Activated B cell treated with CpG ODN at 0.5 μM for 24 hours (primary cell): ENCODE data around the gene IKBIP. TPM values are rescaled to one million over a fixed set of nuclear protein-coding genes. Genes with fewer than 3 reads are reported as not detected.
"Not testable (repeated sequence)": the region's sequence is repeated elsewhere in the genome, so short reads cannot be mapped to it uniquely, and the experiment has no call there.

Experiments used
- ATAC-seq: fragments of 200-7000 bp; cut with Tn5 transposase; one replicate; pipeline ENCODE4 v1.10.0; 2021; ENCODE audit warnings: low read depth, mild to moderate bottlenecking, moderate library complexity
- CTCF ChIA-PET: fragments of 350-600 bp; sonication (Branson Sonifier 250); formaldehyde crosslinking; loops from one replicate; lab custom pipeline; 2021; ENCODE audit warnings: antibody characterized with exemption; lab: Charles Lee
- POLR2A ChIA-PET: fragments of 350-600 bp; sonication (Branson Sonifier 250); formaldehyde crosslinking; loops from one replicate; lab custom pipeline; 2021; ENCODE audit warnings: antibody characterized with exemption; lab: Charles Lee
- DNase-seq: peaks from one replicate; pipeline ENCODE4 v3.0.0; 2022
- H3K27ac Mint-ChIP-seq: one replicate; pipeline ENCODE4 v1.8.0; 2020; ENCODE audit warnings: mixed read lengths
- H3K27me3 Mint-ChIP-seq: one replicate; pipeline ENCODE4 v1.8.0; 2021; ENCODE audit warnings: mixed read lengths
- H3K36me3 Mint-ChIP-seq: one replicate; pipeline ENCODE4 v1.8.0; 2021; ENCODE audit warnings: low read depth, mixed read lengths
- H3K4me1 Mint-ChIP-seq: one replicate; pipeline ENCODE4 v1.8.0; 2021; ENCODE audit warnings: mixed read lengths
- H3K4me3 Mint-ChIP-seq: one replicate; pipeline ENCODE4 v1.8.0; 2020; ENCODE audit warnings: mild to moderate bottlenecking, mixed read lengths
- H3K9me3 Mint-ChIP-seq: one replicate; pipeline ENCODE4 v1.8.0; 2020; ENCODE audit warnings: mixed read lengths
- CTCF ChIP-seq: fragments of 200-600 bp; IDR thresholded peaks from one replicate; pipeline ENCODE4 v1.8.0; 2022; ENCODE audit warnings: antibody characterized with exemption, mild to moderate bottlenecking
- intact Hi-C: fragments of 100-400 bp; cut with micrococcal nuclease; formaldehyde crosslinking; loops from one replicate; pipeline ENCODE4 v1.15.1; 2024
- total RNA-seq: library from RNA; stranded (reverse); gene quantifications from 2 replicates; pipeline ENCODE4 v1.2.3, GENCODE V29; 2022

IKBIP gene
- total RNA-seq, 1 donor from 2014 or later, result 8.9 TPM

GRCh38 chr12:98646294-98647090 lies 1.9 kb upstream of the IKBIP start:
- Mint-ChIP-seq H3K27ac (peak overlapping the region; percentile 8), H3K36me3 (peaks cover 35% of the 10 kb centered on the region), H3K4me1 (peaks cover 18% of the 10 kb centered on the region), H3K4me3 (peak overlapping the region; percentile 97), H3K9me3 (no peaks in the 10 kb centered on the region), H3K27me3 (no peaks in the 10 kb centered on the region)
- ChIA-PET POLR2A (interaction anchor here (0.7 to 5.6 kb wide), 4 partner anchors 34 to 160 kb away, joined by 4 to 100 read pairs (median 18); partner anchors contain the start of genes SLC25A3 and TMPO), CTCF (interaction anchor here (0.8 to 1.6 kb wide), 4 partner anchors 41 to 132 kb away, joined by 3 to 8 read pairs (median 4); no protein-coding TSS in a partner anchor)
- intact Hi-C loops, result loop anchor here (10.0 kb wide), 1 partner anchor 1618 kb away; the partner anchor contains the start of genes DEPDC4 and SCYL2
- no peak for ATAC-seq
- no peak for DNase-seq
- no peak for TF ChIP-seq CTCF

GRCh38 chr12:98645572-98646067 lies 1.0 kb upstream of the IKBIP start:
- peak overlapping the region; percentile 97 for H3K4me3 Mint-ChIP-seq
- H3K4me1 Mint-ChIP-seq, result peaks cover 19% of the 10 kb centered on the region
- peaks cover 28% of the 10 kb centered on the region for H3K36me3 Mint-ChIP-seq
- intact Hi-C loops, result loop anchor here (1.0 to 10.0 kb wide), 8 partner anchors 9 to 1739 kb away; partner anchors contain the start of genes DEPDC4, NEDD1, SCYL2 and SLC25A3
- TF ChIP-seq CTCF, result no peak
- H3K27me3 Mint-ChIP-seq, result no peaks in the 10 kb centered on the region
- POLR2A ChIA-PET, result interaction anchor here (0.7 to 5.6 kb wide), 5 partner anchors 10 to 159 kb away, joined by 4 to 100 read pairs (median 14); partner anchors contain the start of genes SLC25A3 and TMPO
- DNase-seq (no peak), ATAC-seq (peak; percentile 1)
- CTCF ChIA-PET, result interaction anchor here (0.8 to 1.6 kb wide), 4 partner anchors 40 to 131 kb away, joined by 3 to 8 read pairs (median 4); no protein-coding TSS in a partner anchor
- H3K27ac Mint-ChIP-seq, result peak overlapping the region; percentile 78
- H3K9me3 Mint-ChIP-seq, result no peaks in the 10 kb centered on the region

GRCh38 chr12:98644433-98644711 lies 216 bp downstream of the IKBIP start:
- Mint-ChIP-seq H3K9me3 (no peaks in the 10 kb centered on the region), H3K4me3 (peak overlapping the region; percentile 97), H3K4me1 (peaks cover 19% of the 10 kb centered on the region), H3K36me3 (peaks cover 20% of the 10 kb centered on the region), H3K27ac (peak overlapping the region; percentile 94), H3K27me3 (no peaks in the 10 kb centered on the region)
- TF ChIP-seq CTCF, result no peak
- intact Hi-C loops, result loop anchor here (1.0 to 10.0 kb wide), 5 partner anchors 8 to 1738 kb away; partner anchors contain the start of genes DEPDC4, NEDD1 and SCYL2
- peak; percentile 9 for ATAC-seq
- DNase-seq, result no peak
- CTCF ChIA-PET, result interaction anchor here (1.1 kb wide), 1 partner anchor 52 kb away, joined by 4 read pairs; no protein-coding TSS in a partner anchor
- POLR2A ChIA-PET, result interaction anchor here (0.6 to 5.6 kb wide), 12 partner anchors 8 to 153 kb away, joined by 3 to 100 read pairs (median 6); partner anchors contain the start of genes SLC25A3 and TMPO

GRCh38 chr12:98642801-98643200 lies 1.8 kb downstream of the IKBIP start:
- ChIA-PET POLR2A (interaction anchor here (1.5 to 5.6 kb wide), 3 partner anchors 30 to 127 kb away, joined by 3 to 100 read pairs (median 29); partner anchors contain the start of genes SLC25A3 and TMPO), CTCF (interaction anchor here (1.7 kb wide), 1 partner anchor 76 kb away, joined by 4 read pairs; no protein-coding TSS in a partner anchor)
- Mint-ChIP-seq H3K4me3 (peak overlapping the region; percentile 97), H3K36me3 (peaks cover 12% of the 10 kb centered on the region), H3K27ac (peak overlapping the region; percentile 18), H3K4me1 (peaks cover 19% of the 10 kb centered on the region)
- not testable (repeated sequence) for ATAC-seq, H3K27me3 Mint-ChIP-seq, DNase-seq, H3K9me3 Mint-ChIP-seq
- intact Hi-C loops, result loop anchor here (10.0 kb wide), 1 partner anchor 1622 kb away; the partner anchor contains the start of genes DEPDC4 and SCYL2

- ChIA-PET POLR2A (no interaction called here), CTCF (interaction anchor here (0.9 kb wide), 1 partner anchor 32 kb away, joined by 4 read pairs; no protein-coding TSS in a partner anchor)
- ATAC-seq (no peak), DNase-seq (no peak)
- H3K27me3 Mint-ChIP-seq, result no peaks in the 10 kb centered on the region
- intact Hi-C loops, result no loop called here
- H3K36me3 Mint-ChIP-seq, result peaks cover 3% of the 10 kb centered on the region
- H3K9me3 Mint-ChIP-seq, result no peaks in the 10 kb centered on the region
- no peak overlapping the region for H3K27ac Mint-ChIP-seq
- no peak overlapping the region for H3K4me3 Mint-ChIP-seq
- no peak for TF ChIP-seq CTCF
- peaks cover 29% of the 10 kb centered on the region for H3K4me1 Mint-ChIP-seq
These were observed 5.1 kb downstream of the IKBIP start for GRCh38 chr12:98639491-98639890.
